Left lung (tissue), 10 donors: ENCODE measurements around the gene TROAP. TPM values are rescaled to one million over a fixed set of nuclear protein-coding genes. Genes with fewer than 3 reads are reported as not detected.

Source experiments
- ATAC-seq: fragments of 200-7000 bp; cut with Tn5 transposase; one replicate; pipeline ENCODE4 v1.9.1; 2020; ENCODE audit warnings: moderate library complexity
- DNase-seq, 4 donors: peaks; one replicate each; pipeline ENCODE4 v3.0.0-alpha.2; 2013 to 2020
- H3K27ac ChIP-seq, 2 donors: fragments of 200-600 bp; sonication (generic) in 1 of 2; one replicate each; pipeline versions ENCODE4 v1.5.0 to v1.8.0; 2020 to 2021
- H3K27me3 ChIP-seq, 2 donors: fragments of 200-600 bp; sonication (generic) in 1 of 2; one replicate each; pipeline versions ENCODE4 v1.5.0 to v1.8.0; 2020 to 2021
- H3K36me3 ChIP-seq, 2 donors: fragments of 200-600 bp; sonication (generic) in 1 of 2; one replicate each; pipeline versions ENCODE4 v1.5.0 to v1.8.0; 2020 to 2021
- H3K4me1 ChIP-seq, 2 donors: fragments of 200-600 bp; one replicate each; pipeline ENCODE4 v1.8.0; 2021
- H3K4me3 ChIP-seq, 2 donors: fragments of 200-600 bp; sonication (generic) in 1 of 2; one replicate each; pipeline versions ENCODE4 v1.5.0 to v1.8.0; 2020 to 2021; ENCODE audit warnings: mild to moderate bottlenecking in 1 of 2
- H3K9me3 ChIP-seq, 2 donors: fragments of 200-600 bp; sonication (generic) in 1 of 2; one replicate each; pipeline versions ENCODE4 v1.5.0 to v1.8.0; 2020 to 2021
- intact Hi-C, 2 donors: fragments of 100-400 bp; cut with DNase I; formaldehyde crosslinking; loops; one replicate each; pipeline versions ENCODE4 v1.11.2 to v1.14.2; 2022
- polyA plus RNA-seq, 6 donors: library from polyadenylated mRNA; unstranded; fragments of 120-200 nt; gene quantifications; one replicate each; pipeline ENCODE4 v1.2.1, GENCODE V29; 2013; ENCODE audit not compliant: insufficient read length in 6 of 6
- total RNA-seq, 2 donors: library from RNA; stranded (reverse); fragmentation: NEBNext Ultra II Directional; extraction: Animal tissue kit (Norgen Biotek cat#: 25700); gene quantifications; one replicate each; pipeline ENCODE4 v1.2.1, GENCODE V29; 2021
- TF ChIP-seq, protein P1 (sequence below), 2 donors: fragments of 200-600 bp; sonication (generic) in 1 of 2; IDR thresholded peaks; one replicate each; pipeline versions ENCODE4 v1.5.0 to v1.8.0; 2021; ENCODE audit warnings: antibody characterized with exemption in 2 of 2
- donor health status: DM: no; HTN: yes; CAD: no.
- donor health status: DM: no; HTN: no; CAD: no.

The TROAP gene
- total and polyA plus RNA-seq, 8 donors = 2.4 to 43.2 (median 28.3) TPM

DNA sequence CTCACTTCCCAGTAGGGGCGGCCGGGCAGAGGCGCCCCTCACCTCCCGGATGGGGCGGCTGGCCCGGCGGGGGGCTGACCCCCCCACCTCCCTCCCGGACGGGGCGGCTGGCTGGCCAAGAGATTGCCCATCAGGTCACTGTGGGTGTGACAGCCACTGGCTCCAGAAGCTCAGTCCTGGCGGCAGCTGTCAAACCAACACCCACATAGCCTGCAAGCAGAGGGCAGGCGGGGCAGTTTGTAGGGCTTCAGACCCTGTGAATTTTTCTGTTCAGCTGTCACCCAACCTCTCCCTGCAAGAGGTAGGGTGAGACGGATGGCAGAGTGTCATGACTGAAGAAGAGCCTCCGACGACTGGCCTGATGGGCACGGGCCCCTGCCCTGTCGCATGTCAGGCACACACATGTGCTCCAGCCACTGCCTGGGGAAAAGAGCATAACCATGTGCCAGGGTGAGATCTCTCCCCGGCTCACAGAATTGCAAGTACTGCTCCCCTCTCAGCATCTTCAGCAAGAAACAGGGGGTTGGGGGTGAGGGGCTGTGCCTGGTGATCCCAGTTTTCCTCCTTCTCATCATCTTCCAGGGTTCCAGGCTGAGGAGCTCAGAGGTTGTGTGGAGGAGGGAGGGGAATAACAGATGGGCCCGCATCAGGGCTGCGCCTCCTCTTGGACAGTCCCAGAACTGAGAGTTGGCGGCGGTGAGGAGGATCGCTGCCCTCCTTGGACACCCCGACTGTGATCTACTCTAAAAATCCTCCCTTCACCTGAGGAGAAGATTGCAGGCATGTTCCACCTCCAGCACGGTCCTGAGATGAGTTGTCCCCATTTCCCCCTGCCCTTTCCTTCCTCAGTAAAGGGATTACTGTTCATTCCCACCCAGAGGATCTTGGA, 39.3 kb upstream of the TROAP start:
- intact Hi-C loops = loop anchor here in 1 of 2 donors (10.0 kb wide), 1 partner anchor 61 kb away; the partner anchor contains the start of gene DNAJC22
- Histone ChIP-seq H3K4me1 (peaks cover 4 to 23% of the 10 kb centered on the region in 2 donors), H3K27me3 (peaks cover 0 to 34% of the 10 kb centered on the region in 2 donors), H3K9me3 (no peaks in the 10 kb centered on the region), H3K4me3 (no peak overlapping the region), H3K27ac (no peak overlapping the region), H3K36me3 (no peaks in the 10 kb centered on the region)
- DNase-seq = no peak
- no peak for ATAC-seq
- TF ChIP-seq, protein P1, sequence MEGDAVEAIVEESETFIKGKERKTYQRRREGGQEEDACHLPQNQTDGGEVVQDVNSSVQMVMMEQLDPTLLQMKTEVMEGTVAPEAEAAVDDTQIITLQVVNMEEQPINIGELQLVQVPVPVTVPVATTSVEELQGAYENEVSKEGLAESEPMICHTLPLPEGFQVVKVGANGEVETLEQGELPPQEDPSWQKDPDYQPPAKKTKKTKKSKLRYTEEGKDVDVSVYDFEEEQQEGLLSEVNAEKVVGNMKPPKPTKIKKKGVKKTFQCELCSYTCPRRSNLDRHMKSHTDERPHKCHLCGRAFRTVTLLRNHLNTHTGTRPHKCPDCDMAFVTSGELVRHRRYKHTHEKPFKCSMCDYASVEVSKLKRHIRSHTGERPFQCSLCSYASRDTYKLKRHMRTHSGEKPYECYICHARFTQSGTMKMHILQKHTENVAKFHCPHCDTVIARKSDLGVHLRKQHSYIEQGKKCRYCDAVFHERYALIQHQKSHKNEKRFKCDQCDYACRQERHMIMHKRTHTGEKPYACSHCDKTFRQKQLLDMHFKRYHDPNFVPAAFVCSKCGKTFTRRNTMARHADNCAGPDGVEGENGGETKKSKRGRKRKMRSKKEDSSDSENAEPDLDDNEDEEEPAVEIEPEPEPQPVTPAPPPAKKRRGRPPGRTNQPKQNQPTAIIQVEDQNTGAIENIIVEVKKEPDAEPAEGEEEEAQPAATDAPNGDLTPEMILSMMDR (IDR thresholded peaks at IDR 0.05) = no peak

DNA sequence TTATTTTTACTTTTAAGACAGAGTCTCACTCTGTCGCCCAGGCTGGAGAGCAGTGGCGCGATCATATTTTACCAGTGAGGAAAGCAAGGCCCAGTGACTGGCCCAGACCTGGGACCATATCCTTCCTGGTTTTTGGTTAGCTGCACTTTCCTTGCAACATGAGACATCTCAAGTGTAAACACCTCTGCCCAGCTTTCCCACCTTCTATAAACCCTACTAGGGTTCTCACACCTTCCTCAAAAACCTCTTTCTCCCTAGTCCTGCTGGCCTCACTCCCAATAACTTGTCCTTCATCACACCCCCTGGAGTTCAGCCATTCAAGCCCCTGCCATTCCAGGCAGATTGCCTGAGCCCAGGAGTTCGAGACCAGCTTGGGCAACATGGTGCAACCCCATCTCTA, 38.4 kb upstream of the TROAP start:
- no peak overlapping the region for H3K4me3 ChIP-seq
- H3K36me3 ChIP-seq = no peaks in the 10 kb centered on the region
- TF ChIP-seq, protein P1 (IDR thresholded peaks at IDR 0.05) = no peak
- H3K9me3 ChIP-seq = no peaks in the 10 kb centered on the region
- no peak overlapping the region for H3K27ac ChIP-seq
- ATAC-seq = no peak
- peaks cover 0 to 34% of the 10 kb centered on the region in 2 donors for H3K27me3 ChIP-seq
- DNase-seq = no peak
- intact Hi-C loops = loop anchor here in 1 of 2 donors (10.0 kb wide), 1 partner anchor 60 kb away; the partner anchor contains the start of gene DNAJC22
- H3K4me1 ChIP-seq = peaks cover 2 to 16% of the 10 kb centered on the region in 2 donors

DNA sequence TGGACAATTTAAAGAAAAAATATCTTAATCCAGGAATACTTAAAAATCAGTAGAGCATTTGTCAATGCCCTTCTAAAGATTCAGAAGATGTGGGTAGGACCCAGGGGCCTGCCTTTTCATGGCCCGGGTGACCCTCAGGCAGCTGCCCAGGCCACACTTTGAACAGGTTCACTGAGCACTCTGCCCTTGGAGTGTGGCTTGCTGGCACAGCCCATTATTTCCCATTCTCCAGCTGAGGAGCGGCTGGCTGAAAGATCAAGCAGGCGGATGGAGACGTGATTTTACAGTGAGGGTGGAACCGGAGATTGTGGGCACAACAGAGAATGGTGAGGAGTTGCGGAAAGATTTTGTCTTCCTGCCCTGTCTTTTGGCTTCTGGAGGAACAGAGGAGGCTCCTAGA, 35.2 kb upstream of the TROAP start:
- ATAC-seq (no peak), DNase-seq (no peak)
- intact Hi-C loops = loop anchor here in 1 of 2 donors (10.0 kb wide), 1 partner anchor 57 kb away; the partner anchor contains the start of gene DNAJC22
- Histone ChIP-seq H3K4me3 (no peak overlapping the region), H3K27me3 (peaks cover 0 to 34% of the 10 kb centered on the region in 2 donors), H3K36me3 (no peaks in the 10 kb centered on the region), H3K4me1 (peaks cover 0 to 3% of the 10 kb centered on the region in 2 donors), H3K9me3 (no peaks in the 10 kb centered on the region), H3K27ac (no peak overlapping the region)
- TF ChIP-seq, protein P1 (IDR thresholded peaks at IDR 0.05) = no peak

DNA sequence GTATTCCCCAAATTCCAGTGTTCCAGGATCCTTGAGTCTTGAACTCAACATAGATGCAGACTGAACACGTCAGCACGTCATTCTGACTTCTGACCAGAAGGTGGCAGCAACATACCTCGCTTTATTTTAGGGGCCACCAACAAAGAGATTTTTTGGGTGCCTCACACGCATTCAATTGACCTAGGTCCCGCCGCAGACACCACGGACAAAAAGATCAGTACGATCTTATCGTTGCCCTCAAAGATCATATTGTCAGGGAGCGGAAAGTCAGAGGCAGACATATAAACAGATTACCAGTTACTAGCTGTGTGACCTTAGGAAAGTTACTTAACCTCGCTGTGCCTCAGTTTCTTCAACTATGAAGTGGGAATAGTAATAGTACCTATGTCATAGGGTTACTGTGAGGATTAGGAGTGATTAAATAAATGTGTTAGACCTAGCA, 34.6 kb upstream of the TROAP start:
- Histone ChIP-seq H3K4me3 (no peak overlapping the region), H3K4me1 (peaks cover 0 to 8% of the 10 kb centered on the region in 2 donors), H3K36me3 (no peaks in the 10 kb centered on the region), H3K27me3 (peaks cover 0 to 40% of the 10 kb centered on the region in 2 donors), H3K27ac (no peak overlapping the region), H3K9me3 (no peaks in the 10 kb centered on the region)
- DNase-seq = peak in 2 of 4 donors; percentile 48 to 68
- ATAC-seq = peak; percentile 81
- intact Hi-C loops = loop anchor here in 1 of 2 donors (10.0 kb wide), 1 partner anchor 56 kb away; the partner anchor contains the start of gene DNAJC22
- TF ChIP-seq, protein P1 (IDR thresholded peaks at IDR 0.05) = peak; percentile 80 to 87
